ENCODE results near the gene LMF1. TPM values are rescaled to one million over a fixed set of nuclear protein-coding genes. Genes with fewer than 3 reads are reported as not detected.

LMF1 gene
- polyA plus RNA-seq, 1 donor (not counting 4 experiments of a cell fraction or from before 2014, with no cell fraction given): 3.1 TPM

- Histone ChIP-seq H3K9me1 (ENCODE audit: control insufficient read depth, extremely low read depth, insufficient read depth, low read length) (no peaks in the 10 kb centered on the region), H3K27ac (ENCODE audit: control insufficient read depth, insufficient read depth, low read length) (no peak overlapping the region), H3K9me3 (ENCODE audit: control insufficient read depth, low read depth, low read length) (peaks cover 12% of the 10 kb centered on the region), H3K36me3 (ENCODE audit: control insufficient read depth in 2 of 2, extremely low read depth in 1 of 2, insufficient read depth in 2 of 2, low read length in 2 of 2) (no peaks in the 10 kb centered on the region), H3K27me3 (ENCODE audit: control insufficient read depth, extremely low read depth, insufficient read depth, low read length) (no peaks in the 10 kb centered on the region), H3K9ac (ENCODE audit: control insufficient read depth, extremely low read depth, insufficient read depth, low read length) (no peak overlapping the region), H2AFZ (ENCODE audit: control insufficient read depth, low read length) (no peak overlapping the region), H3K4me1 (ENCODE audit: control insufficient read depth, extremely low read depth, insufficient read depth, low read length) (no peaks in the 10 kb centered on the region), H3K4me3 (ENCODE audit: control insufficient read depth in 2 of 3, extremely low read depth in 1 of 3, insufficient read depth in 2 of 3, low read depth in 1 of 3, low read length in 3 of 3) (no peak overlapping the region), H4K20me1 (ENCODE audit: control insufficient read depth, extremely low read depth, insufficient read depth, low read length) (no peaks in the 10 kb centered on the region), H3K79me2 (ENCODE audit: control insufficient read depth, insufficient read depth, low read length) (no peaks in the 10 kb centered on the region), H3K4me2 (ENCODE audit: control insufficient read depth, extremely low read depth, insufficient read depth, low read depth, low read length) (no peak overlapping the region)
- dilution Hi-C loops (cut with MboI; ENCODE audit: extremely low pct_ligation_motif_present, low sequenced_read_pairs): no loop called here
- TF ChIP-seq EZH2 (IDR thresholded peaks at IDR 0.05; ENCODE audit: low read length) (no peak), CTCF (optimal IDR thresholded peaks at IDR 0.05 in 1 of 3, IDR thresholded peaks at IDR 0.05 in 1 of 3, conservative IDR thresholded peaks at IDR 0.05 in 1 of 3; ENCODE audit: extremely low read depth in 1 of 3, insufficient read depth in 2 of 3, low read length in 3 of 3) (no peak)
- FAIRE-seq (peak; percentile 72), DNase-seq (ENCODE audit: low read depth, low spot score) (no peak)
These were observed 56.3 kb downstream of the LMF1 start for GRCh38 chr16:914440-914839.

DNA sequence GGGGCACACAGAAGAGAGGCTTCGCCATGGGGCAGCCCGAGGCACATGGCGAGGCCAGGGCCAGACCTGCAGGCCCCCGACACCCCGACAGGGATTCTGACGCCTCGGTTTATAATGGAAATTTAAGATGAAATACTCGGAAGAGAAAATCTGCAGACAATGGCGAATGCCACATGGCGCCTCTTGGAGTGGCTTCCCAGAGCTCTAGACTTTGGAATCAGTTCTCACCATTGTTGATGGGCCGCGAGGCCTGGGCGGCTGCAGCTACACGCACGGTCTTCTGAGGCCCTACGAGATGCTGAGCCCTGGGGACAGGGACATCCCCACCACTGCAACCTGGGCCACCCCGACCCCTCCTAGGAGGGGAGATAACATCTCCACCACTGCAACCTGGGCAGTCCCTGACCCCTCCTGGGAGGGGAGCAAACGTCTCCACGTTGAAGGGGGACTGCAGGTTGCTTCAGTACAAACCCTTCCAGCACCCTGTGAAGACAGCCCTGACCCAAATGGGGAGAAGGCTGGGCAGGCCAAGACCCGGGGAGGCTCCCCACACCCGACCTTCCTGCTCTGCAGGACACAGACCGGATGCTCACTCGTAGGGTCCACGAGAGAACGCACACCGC is 56.9 kb downstream of the LMF1 start:
- H3K9ac ChIP-seq (ENCODE audit: control insufficient read depth, extremely low read depth, insufficient read depth, low read length): no peak overlapping the region
- dilution Hi-C loops (cut with MboI; ENCODE audit: extremely low pct_ligation_motif_present, low sequenced_read_pairs): no loop called here

More for the DNA sequence above, 56.9 kb downstream of the LMF1 start:
- FAIRE-seq: no peak
- no peak overlapping the region for H3K4me2 ChIP-seq (ENCODE audit: control insufficient read depth, extremely low read depth, insufficient read depth, low read depth, low read length)
- no peaks in the 10 kb centered on the region for H3K79me2 ChIP-seq (ENCODE audit: control insufficient read depth, insufficient read depth, low read length)
- DNase-seq (ENCODE audit: low read depth, low spot score): no peak
- H2AFZ ChIP-seq (ENCODE audit: control insufficient read depth, low read length): no peak overlapping the region
- H3K4me3 ChIP-seq (ENCODE audit: control insufficient read depth in 2 of 3, extremely low read depth in 1 of 3, insufficient read depth in 2 of 3, low read depth in 1 of 3, low read length in 3 of 3): no peak overlapping the region
- H3K36me3 ChIP-seq (ENCODE audit: control insufficient read depth in 2 of 2, extremely low read depth in 1 of 2, insufficient read depth in 2 of 2, low read length in 2 of 2): no peaks in the 10 kb centered on the region
- no peaks in the 10 kb centered on the region for H4K20me1 ChIP-seq (ENCODE audit: control insufficient read depth, extremely low read depth, insufficient read depth, low read length)
- H3K4me1 ChIP-seq (ENCODE audit: control insufficient read depth, extremely low read depth, insufficient read depth, low read length): no peaks in the 10 kb centered on the region
- TF ChIP-seq EZH2 (IDR thresholded peaks at IDR 0.05; ENCODE audit: low read length) (no peak), CTCF (optimal IDR thresholded peaks at IDR 0.05 in 1 of 3, IDR thresholded peaks at IDR 0.05 in 1 of 3, conservative IDR thresholded peaks at IDR 0.05 in 1 of 3; ENCODE audit: extremely low read depth in 1 of 3, insufficient read depth in 2 of 3, low read length in 3 of 3) (no peak)
- no peaks in the 10 kb centered on the region for H3K9me1 ChIP-seq (ENCODE audit: control insufficient read depth, extremely low read depth, insufficient read depth, low read length)
- H3K27ac ChIP-seq (ENCODE audit: control insufficient read depth, insufficient read depth, low read length): no peak overlapping the region
- peaks cover 12% of the 10 kb centered on the region for H3K9me3 ChIP-seq (ENCODE audit: control insufficient read depth, low read depth, low read length)
- no peaks in the 10 kb centered on the region for H3K27me3 ChIP-seq (ENCODE audit: control insufficient read depth, extremely low read depth, insufficient read depth, low read length)

Data from keratinocyte (primary cell).